Esophagus squamous epithelium (tissue), 4 donors: ENCODE data around the gene PPME1.

Experiments
- POLR2A ChIP-seq, 4 donors: fragments of 450-650 bp; IDR thresholded peaks; one replicate each; pipeline ENCODE4 v1.6.1; 2017; ENCODE audit warnings: antibody characterized with exemption in 4 of 4, mild to moderate bottlenecking in 4 of 4, moderate library complexity in 3 of 4
- TF ChIP-seq, protein P1 (sequence below), 6 experiments: fragments of 450-650 bp in 4 of 6; fragments of 200-600 bp in 2 of 6; sonication (generic) in 2 of 6; IDR thresholded peaks; one replicate each; pipeline ENCODE4 v1.5.1; 2016 to 2019; ENCODE audit warnings: antibody characterized with exemption in 6 of 6, mild to moderate bottlenecking in 4 of 6, moderate library complexity in 4 of 6

GRCh38 chr11:74212533-74212932 lies 41.4 kb downstream of the PPME1 start:
- TF ChIP-seq POLR2A (IDR thresholded peaks at IDR 0.05), result no peak
- TF ChIP-seq, protein P1, sequence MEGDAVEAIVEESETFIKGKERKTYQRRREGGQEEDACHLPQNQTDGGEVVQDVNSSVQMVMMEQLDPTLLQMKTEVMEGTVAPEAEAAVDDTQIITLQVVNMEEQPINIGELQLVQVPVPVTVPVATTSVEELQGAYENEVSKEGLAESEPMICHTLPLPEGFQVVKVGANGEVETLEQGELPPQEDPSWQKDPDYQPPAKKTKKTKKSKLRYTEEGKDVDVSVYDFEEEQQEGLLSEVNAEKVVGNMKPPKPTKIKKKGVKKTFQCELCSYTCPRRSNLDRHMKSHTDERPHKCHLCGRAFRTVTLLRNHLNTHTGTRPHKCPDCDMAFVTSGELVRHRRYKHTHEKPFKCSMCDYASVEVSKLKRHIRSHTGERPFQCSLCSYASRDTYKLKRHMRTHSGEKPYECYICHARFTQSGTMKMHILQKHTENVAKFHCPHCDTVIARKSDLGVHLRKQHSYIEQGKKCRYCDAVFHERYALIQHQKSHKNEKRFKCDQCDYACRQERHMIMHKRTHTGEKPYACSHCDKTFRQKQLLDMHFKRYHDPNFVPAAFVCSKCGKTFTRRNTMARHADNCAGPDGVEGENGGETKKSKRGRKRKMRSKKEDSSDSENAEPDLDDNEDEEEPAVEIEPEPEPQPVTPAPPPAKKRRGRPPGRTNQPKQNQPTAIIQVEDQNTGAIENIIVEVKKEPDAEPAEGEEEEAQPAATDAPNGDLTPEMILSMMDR (IDR thresholded peaks at IDR 0.05), result no peak
